OCI-LY7 (cell line): ENCODE results near the gene TRAF3IP1. TPM values are rescaled to one million over a fixed set of nuclear protein-coding genes. Genes with fewer than 3 reads are reported as not detected.

Experiments
- BruUV-seq: library from RNA; stranded (reverse); fragments of 400-500 nt; replicated peaks from 2 replicates; lab custom pipeline; 2021; lab: Mats Ljungman, UMichigan
- CTCF ChIA-PET: fragments of 300-600 bp; sonication (Branson Sonifier 250); formaldehyde crosslinking; loops from one replicate; lab custom pipeline; 2022; ENCODE audit warnings: antibody characterized with exemption; ENCODE audit not compliant: unreplicated experiment; lab: Charles Lee
- POLR2A ChIA-PET: fragments of 300-600 bp; sonication (Branson Sonifier 250); formaldehyde crosslinking; loops from one replicate; lab custom pipeline; 2022; ENCODE audit warnings: antibody characterized with exemption; lab: Charles Lee
- DNase-seq: peaks from one replicate; pipeline ENCODE4 v3.0.0-alpha.2; 2015; ENCODE audit warnings: low spot score
- H2AFZ ChIP-seq: fragments of 200-600 bp; sonication (generic), shearing (Covaris generic); 2 replicates; pipeline ENCODE4 v1.6.1; 2014; ENCODE audit warnings: mild to moderate bottlenecking, antibody characterized with exemption, low read length, moderate library complexity
- H3K27ac ChIP-seq: fragments of 200-600 bp; sonication (generic); 2 replicates; pipeline ENCODE4 v1.5.1; 2014; ENCODE audit warnings: mixed run types, low read depth, mild to moderate bottlenecking, moderate library complexity, low read length, inconsistent platforms; ENCODE audit not compliant: poor library complexity, severe bottlenecking
- H3K36me3 ChIP-seq: fragments of 200-600 bp; sonication (generic); 2 replicates; pipeline ENCODE4 v1.6.1; 2014; ENCODE audit warnings: mild to moderate bottlenecking, antibody characterized with exemption, low read length, moderate library complexity, mixed read lengths; ENCODE audit not compliant: insufficient read depth
- H3K4me1 ChIP-seq: fragments of 200-600 bp; sonication (generic); 2 replicates; pipeline ENCODE4 v1.5.1; 2014; ENCODE audit warnings: mild to moderate bottlenecking, low read length; ENCODE audit not compliant: insufficient read depth, poor library complexity, severe bottlenecking
- H3K4me2 ChIP-seq: fragments of 200-600 bp; sonication (generic); 2 replicates; pipeline ENCODE4 v1.6.1; 2014; ENCODE audit warnings: mild to moderate bottlenecking, low read length
- H3K4me3 ChIP-seq: fragments of 200-600 bp; sonication (generic); 2 replicates; pipeline ENCODE4 v1.5.1; 2014; ENCODE audit warnings: mild to moderate bottlenecking, low read depth, low read length; ENCODE audit not compliant: poor library complexity, severe bottlenecking
- H3K79me2 ChIP-seq: fragments of 200-600 bp; sonication (generic); 2 replicates; pipeline ENCODE4 v1.6.1; 2016; ENCODE audit warnings: low read depth, mild to moderate bottlenecking, low read length, moderate library complexity, mixed read lengths; ENCODE audit not compliant: insufficient read depth
- H3K9me2 ChIP-seq: fragments of 200-600 bp; sonication (generic); 2 replicates; pipeline ENCODE4 v1.6.1; 2016; ENCODE audit warnings: mild to moderate bottlenecking, low read length, mixed read lengths; ENCODE audit not compliant: insufficient read depth
- H3K9me3 ChIP-seq: fragments of 200-600 bp; sonication (generic); 2 replicates; pipeline ENCODE4 v1.6.1; 2014; ENCODE audit warnings: mild to moderate bottlenecking, mixed run types, low read length, mixed read lengths
- H4K20me1 ChIP-seq: fragments of 200-600 bp; sonication (generic); 2 replicates; pipeline ENCODE4 v1.6.1; 2014; ENCODE audit warnings: mild to moderate bottlenecking, antibody characterized with exemption, low read length, moderate library complexity, mixed read lengths; ENCODE audit not compliant: insufficient read depth
- CTCF ChIP-seq: fragments of 200-600 bp; sonication (generic); conservative IDR thresholded peaks from 2 replicates; pipeline ENCODE4 v1.5.1; 2014; ENCODE audit warnings: mild to moderate bottlenecking, antibody characterized with exemption, low read length, moderate library complexity, mixed read lengths
- EZH2phosphoT487 ChIP-seq: fragments of 200-600 bp; sonication (generic); IDR thresholded peaks from 2 replicates; pipeline ENCODE4 v1.6.1; 2018; ENCODE audit warnings: low read depth, borderline replicate concordance, mild to moderate bottlenecking, mixed run types, antibody characterized with exemption, low read length, moderate library complexity, mixed read lengths
- intact Hi-C: fragments of 100-400 bp; cut with micrococcal nuclease; formaldehyde crosslinking; loops from one replicate; pipeline ENCODE4 v1.10.0; 2022; ENCODE audit not compliant: unreplicated experiment
- total RNA-seq, 2 experiments: library from RNA; depleted of rRNA in 1 of 2; stranded (reverse); fragments of >200 nt in 1 of 2; shearing (Covaris generic) in 1 of 2; gene quantifications; 2 replicates each; pipeline ENCODE4 v1.2.3, GENCODE V29; 2014 to 2022

TRAF3IP1 gene
- total RNA-seq, 2 experiments from 2014 or later, result 8.2 to 13.8 TPM

- CTCF ChIA-PET, result no interaction called here
- no peaks in the 10 kb centered on the region for H3K9me2 ChIP-seq
- TF ChIP-seq EZH2phosphoT487, result no peak
- TF ChIP-seq CTCF, result no peak
- H3K9me3 ChIP-seq, result no peaks in the 10 kb centered on the region
- H3K4me3 ChIP-seq, result no peak overlapping the region
- POLR2A ChIA-PET, result interaction anchor here (0.8 kb wide), 1 partner anchor 834 kb away, joined by 3 read pairs; no protein-coding TSS in a partner anchor
- intact Hi-C loops, result loop anchor here (5.0 kb wide), 1 partner anchor 187 kb away; the partner anchor contains the start of gene HES6
- no TSS peak for BruUV-seq
- no peak for DNase-seq
- peaks cover 58% of the 10 kb centered on the region for H3K79me2 ChIP-seq
- peak overlapping the region; percentile 33; the same call in 1 of the 2 replicates for H3K4me2 ChIP-seq
- H3K4me1 ChIP-seq, result peaks cover 21% of the 10 kb centered on the region
- no peak overlapping the region for H2AFZ ChIP-seq
- peaks cover 29% of the 10 kb centered on the region for H3K36me3 ChIP-seq
- H4K20me1 ChIP-seq, result no peaks in the 10 kb centered on the region
- H3K27ac ChIP-seq, result no peak overlapping the region
These were observed 108.5 kb downstream of the TRAF3IP1 start for GRCh38 chr2:238428866-238429265.

GRCh38 chr2:238430781-238431180 lies 110.5 kb downstream of the TRAF3IP1 start:
- no peak overlapping the region for H3K4me2 ChIP-seq
- no TSS peak for BruUV-seq
- peaks cover 18% of the 10 kb centered on the region for H3K4me1 ChIP-seq
- DNase-seq, result no peak
- no peaks in the 10 kb centered on the region for H4K20me1 ChIP-seq
- no peaks in the 10 kb centered on the region for H3K9me2 ChIP-seq
- peaks cover 58% of the 10 kb centered on the region for H3K79me2 ChIP-seq
- ChIA-PET CTCF (no interaction called here), POLR2A (interaction anchor here (0.8 kb wide), 1 partner anchor 14 kb away, joined by 3 read pairs; no protein-coding TSS in a partner anchor)
- H3K36me3 ChIP-seq, result peaks cover 48% of the 10 kb centered on the region
- no peak for TF ChIP-seq EZH2phosphoT487
- H3K9me3 ChIP-seq, result no peaks in the 10 kb centered on the region
- intact Hi-C loops, result loop anchor here (1.0 kb wide), 1 partner anchor 27 kb away; no protein-coding TSS in a partner anchor
- no peak overlapping the region for H3K27ac ChIP-seq
- H3K4me3 ChIP-seq, result no peak overlapping the region
- H2AFZ ChIP-seq, result no peak overlapping the region

GRCh38 chr2:238431456-238431855 lies 111.1 kb downstream of the TRAF3IP1 start:
- ChIA-PET POLR2A (no interaction called here), CTCF (no interaction called here)
- H4K20me1 ChIP-seq, result no peaks in the 10 kb centered on the region
- H3K4me2 ChIP-seq, result no peak overlapping the region
- no TSS peak for BruUV-seq
- intact Hi-C loops, result no loop called here
- H3K79me2 ChIP-seq, result peaks cover 58% of the 10 kb centered on the region
- H3K27ac ChIP-seq, result no peak overlapping the region
- H3K9me2 ChIP-seq, result no peaks in the 10 kb centered on the region
- peaks cover 51% of the 10 kb centered on the region for H3K36me3 ChIP-seq
- TF ChIP-seq CTCF (no peak), EZH2phosphoT487 (no peak)
- H3K9me3 ChIP-seq, result no peaks in the 10 kb centered on the region
- no peak overlapping the region for H2AFZ ChIP-seq
- no peak overlapping the region for H3K4me3 ChIP-seq
- no peak for DNase-seq
- H3K4me1 ChIP-seq, result peaks cover 13% of the 10 kb centered on the region
